Measurements from ENCODE around the gene IGFBP5.

Gene IGFBP5

GRCh38 chr2:216646116-216646515 is 49.2 kb downstream of the IGFBP5 start:
- H3K4me3 ChIP-seq, result no peak overlapping the region
- TF ChIP-seq CTCF (IDR thresholded peaks at IDR 0.05), result no peak
- H3K27me3 ChIP-seq, result no peaks in the 10 kb centered on the region
- peaks cover 0 to 4% (median 3%) of the 10 kb centered on the region in 3 donors for H3K36me3 ChIP-seq
- peaks cover 0 to 82% (median 43%) of the 10 kb centered on the region in 4 donors for H3K4me1 ChIP-seq
- intact Hi-C loops (cut with DNase I; ENCODE audit: low total_unique reads), result no loop called here
- no peak for DNase-seq
- no peaks in the 10 kb centered on the region for H3K9me3 ChIP-seq
- H3K27ac ChIP-seq, result peak overlapping the region; percentile 27 to 64

GRCh38 chr2:216645636-216645950 is 49.8 kb downstream of the IGFBP5 start:
- intact Hi-C loops (cut with DNase I; ENCODE audit: low total_unique reads), result no loop called here
- no peaks in the 10 kb centered on the region for H3K27me3 ChIP-seq

GRCh38 chr2:216644842-216645635 is 50.3 kb downstream of the IGFBP5 start:
- H3K4me3 ChIP-seq, result no peak overlapping the region
- H3K27me3 ChIP-seq, result no peaks in the 10 kb centered on the region
- H3K4me1 ChIP-seq, result peaks cover 0 to 76% (median 41%) of the 10 kb centered on the region in 4 donors
- TF ChIP-seq CTCF (IDR thresholded peaks at IDR 0.05), result no peak
- H3K36me3 ChIP-seq, result peaks cover 4 to 12% (median 9%) of the 10 kb centered on the region in 3 donors
- H3K9me3 ChIP-seq, result no peaks in the 10 kb centered on the region
- intact Hi-C loops (cut with DNase I; ENCODE audit: low total_unique reads), result no loop called here
- no peak for DNase-seq
- peak overlapping the region; percentile 27 to 56 for H3K27ac ChIP-seq

More at GRCh38 chr2:216645636-216645950, 49.8 kb downstream of the IGFBP5 start:
- no peak overlapping the region for H3K4me3 ChIP-seq
- no peak for DNase-seq
- peaks cover 0 to 80% (median 41%) of the 10 kb centered on the region in 4 donors for H3K4me1 ChIP-seq
- H3K27ac ChIP-seq, result peak overlapping the region; percentile 27 to 64
- no peaks in the 10 kb centered on the region for H3K9me3 ChIP-seq
- TF ChIP-seq CTCF (IDR thresholded peaks at IDR 0.05), result no peak
- H3K36me3 ChIP-seq, result peaks cover 0 to 9% (median 9%) of the 10 kb centered on the region in 3 donors

GRCh38 chr2:216643986-216644659 is 51.2 kb downstream of the IGFBP5 start:
- Histone ChIP-seq H3K4me1 (peaks cover 0 to 67% (median 36%) of the 10 kb centered on the region in 4 donors), H3K27ac (peak overlapping the region; percentile 27 to 56), H3K4me3 (no peak overlapping the region), H3K36me3 (peaks cover 5 to 21% (median 9%) of the 10 kb centered on the region in 3 donors), H3K9me3 (no peaks in the 10 kb centered on the region), H3K27me3 (no peaks in the 10 kb centered on the region)
- no peak for DNase-seq
- intact Hi-C loops (cut with DNase I; ENCODE audit: low total_unique reads), result no loop called here
- TF ChIP-seq CTCF (IDR thresholded peaks at IDR 0.05), result no peak

- Histone ChIP-seq H3K36me3 (peaks cover 5 to 22% (median 9%) of the 10 kb centered on the region in 3 donors), H3K4me3 (peak overlapping the region; percentile 78 to 88), H3K4me1 (peaks cover 0 to 56% (median 36%) of the 10 kb centered on the region in 4 donors), H3K27ac (peak overlapping the region; percentile 73 to 74), H3K9me3 (no peaks in the 10 kb centered on the region), H3K27me3 (no peaks in the 10 kb centered on the region)
- intact Hi-C loops (cut with DNase I; ENCODE audit: low total_unique reads), result no loop called here
- DNase-seq, result no peak
- TF ChIP-seq CTCF (IDR thresholded peaks at IDR 0.05), result no peak
These were observed 57.9 kb downstream of the IGFBP5 start for GRCh38 chr2:216637472-216637871.

Measured in tibial artery (tissue), 4 donors.